Measurements from ENCODE around the gene LRRC75A. TPM values are rescaled to one million over a fixed set of nuclear protein-coding genes. Genes with fewer than 3 reads are reported as not detected.

Gene LRRC75A
- total RNA-seq, 2 donors from 2014 or later = 0.41 to 1.4 TPM

GRCh38 chr17:16434662-16435061 lies 57.3 kb downstream of the LRRC75A start:
- ATAC-seq (no peak), DNase-seq (ENCODE audit: low spot score in 2 of 2) (no peak)
- Mint-ChIP-seq H3K9me3 (no peaks in the 10 kb centered on the region), H3K36me3 (peaks cover 11 to 15% of the 10 kb centered on the region in 2 donors), H3K27ac (peak overlapping the region in 1 of 2 donors; percentile 99)

- ATAC-seq (no peak), DNase-seq (ENCODE audit: low spot score in 2 of 2) (no peak)
- Mint-ChIP-seq H3K36me3 (peaks cover 0 to 4% of the 10 kb centered on the region in 2 donors), H3K27ac (peak overlapping the region in 1 of 2 donors; percentile 55), H3K9me3 (no peaks in the 10 kb centered on the region)
These were observed 58.5 kb downstream of the LRRC75A start for GRCh38 chr17:16433514-16433913.

GRCh38 chr17:16432017-16432416 lies 60.0 kb downstream of the LRRC75A start:
- ATAC-seq (no peak), DNase-seq (ENCODE audit: low spot score in 2 of 2) (no peak)
- no peaks in the 10 kb centered on the region for H3K36me3 Mint-ChIP-seq
- no peaks in the 10 kb centered on the region for H3K9me3 Mint-ChIP-seq
- no peak overlapping the region for H3K27ac Mint-ChIP-seq

- ATAC-seq (no peak), DNase-seq (ENCODE audit: low spot score in 2 of 2) (no peak)
- Mint-ChIP-seq H3K9me3 (no peaks in the 10 kb centered on the region), H3K27ac (peak overlapping the region in 1 of 2 donors; percentile 74), H3K36me3 (no peaks in the 10 kb centered on the region)
These were observed 61.3 kb downstream of the LRRC75A start for GRCh38 chr17:16430650-16431049.

GRCh38 chr17:16429083-16429482 lies 62.9 kb downstream of the LRRC75A start:
- no peaks in the 10 kb centered on the region for H3K36me3 Mint-ChIP-seq
- DNase-seq (ENCODE audit: low spot score in 2 of 2) (no peak), ATAC-seq (no peak)
- no peak overlapping the region for H3K27ac Mint-ChIP-seq
- H3K9me3 Mint-ChIP-seq = no peaks in the 10 kb centered on the region

- no peaks in the 10 kb centered on the region for H3K36me3 Mint-ChIP-seq
- DNase-seq (ENCODE audit: low spot score in 2 of 2) = peak in 1 of 2 donors; percentile 62
- ATAC-seq = peak; percentile 73 to 84
- H3K9me3 Mint-ChIP-seq = no peaks in the 10 kb centered on the region
- H3K27ac Mint-ChIP-seq = no peak overlapping the region
These were observed 63.7 kb downstream of the LRRC75A start for GRCh38 chr17:16428098-16428882.

- Mint-ChIP-seq H3K36me3 (no peaks in the 10 kb centered on the region), H3K9me3 (no peaks in the 10 kb centered on the region), H3K27ac (peak overlapping the region in 1 of 2 donors; percentile 33)
- no peak for DNase-seq (ENCODE audit: low spot score in 2 of 2)
- no peak for ATAC-seq
These were observed 65.0 kb downstream of the LRRC75A start for GRCh38 chr17:16427020-16427419.

- Mint-ChIP-seq H3K36me3 (no peaks in the 10 kb centered on the region), H3K9me3 (no peaks in the 10 kb centered on the region), H3K27ac (peak overlapping the region; percentile 33 to 73)
- DNase-seq (ENCODE audit: low spot score in 2 of 2) (no peak), ATAC-seq (no peak)
These were observed 66.0 kb downstream of the LRRC75A start for GRCh38 chr17:16425698-16426659.

GRCh38 chr17:16425202-16425601 lies 66.8 kb downstream of the LRRC75A start:
- no peak for ATAC-seq
- DNase-seq (ENCODE audit: low spot score in 2 of 2) = no peak
- Mint-ChIP-seq H3K9me3 (no peaks in the 10 kb centered on the region), H3K36me3 (no peaks in the 10 kb centered on the region), H3K27ac (peak overlapping the region in 1 of 2 donors; percentile 73)

GRCh38 chr17:16423226-16423872 lies 68.6 kb downstream of the LRRC75A start:
- no peak overlapping the region for H3K27ac Mint-ChIP-seq
- ATAC-seq (no peak), DNase-seq (ENCODE audit: low spot score in 2 of 2) (no peak)
- peaks cover 3 to 4% of the 10 kb centered on the region in 2 donors for H3K36me3 Mint-ChIP-seq
- H3K9me3 Mint-ChIP-seq = no peaks in the 10 kb centered on the region

- ATAC-seq (no peak), DNase-seq (ENCODE audit: low spot score in 2 of 2) (no peak)
- H3K27ac Mint-ChIP-seq = no peak overlapping the region
- H3K36me3 Mint-ChIP-seq = peaks cover 5 to 8% of the 10 kb centered on the region in 2 donors
- H3K9me3 Mint-ChIP-seq = no peaks in the 10 kb centered on the region
These were observed 69.6 kb downstream of the LRRC75A start for GRCh38 chr17:16422416-16422815.

GRCh38 chr17:16419929-16420271 lies 72.1 kb downstream of the LRRC75A start:
- no peaks in the 10 kb centered on the region for H3K9me3 Mint-ChIP-seq
- peak in 1 of 2 donors; percentile 51 for ATAC-seq
- H3K27ac Mint-ChIP-seq = peak overlapping the region; percentile 94 to 97
- peak in 1 of 2 donors; percentile 84 for DNase-seq (ENCODE audit: low spot score in 2 of 2)
- H3K36me3 Mint-ChIP-seq = peaks cover 13 to 19% of the 10 kb centered on the region in 2 donors

- ATAC-seq = peak; percentile 71 to 81
- Mint-ChIP-seq H3K9me3 (no peaks in the 10 kb centered on the region), H3K36me3 (peaks cover 13 to 19% of the 10 kb centered on the region in 2 donors), H3K27ac (peak overlapping the region; percentile 94 to 97)
- DNase-seq (ENCODE audit: low spot score in 2 of 2) = peak; percentile 58 to 77
These were observed 72.7 kb downstream of the LRRC75A start for GRCh38 chr17:16419074-16419928.

- Mint-ChIP-seq H3K9me3 (no peaks in the 10 kb centered on the region), H3K27ac (peak overlapping the region; percentile 94 to 97), H3K36me3 (peaks cover 13 to 19% of the 10 kb centered on the region in 2 donors)
- DNase-seq (ENCODE audit: low spot score in 2 of 2) = no peak
- ATAC-seq = peak; percentile 23 to 36
These were observed 73.3 kb downstream of the LRRC75A start for GRCh38 chr17:16418685-16419068.

GRCh38 chr17:16417896-16418684 lies 73.9 kb downstream of the LRRC75A start:
- peaks cover 13 to 19% of the 10 kb centered on the region in 2 donors for H3K36me3 Mint-ChIP-seq
- DNase-seq (ENCODE audit: low spot score in 2 of 2) = no peak
- H3K9me3 Mint-ChIP-seq = no peaks in the 10 kb centered on the region
- no peak for ATAC-seq
- peak overlapping the region; percentile 94 to 97 for H3K27ac Mint-ChIP-seq
